Left lobe of liver (tissue), 2 donors: ENCODE results near the gene IRX4. TPM values are rescaled to one million over a fixed set of nuclear protein-coding genes. Genes with fewer than 3 reads are reported as not detected.
"Not testable (repeated sequence)": the region's sequence is repeated elsewhere in the genome, so short reads cannot be mapped to it uniquely, and the experiment has no call there.

Experiments used
- ATAC-seq: fragments of 200-7000 bp; cut with Tn5 transposase; one replicate; pipeline ENCODE4 v1.9.1; 2020; ENCODE audit warnings: mild to moderate bottlenecking, moderate library complexity
- DNase-seq: peaks from one replicate; pipeline ENCODE4 v3.0.0-alpha.2; 2020; ENCODE audit warnings: low spot score
- total RNA-seq: library from RNA; stranded (reverse); gene quantifications from one replicate; pipeline ENCODE4 v1.2.1, GENCODE V29; 2021
- donor health status: DM: no; HTN: no; CAD: no; lungs with moderate emphysema.
- donor health status: DM: no; HTN: yes; CAD: no.

IRX4 gene
- total RNA-seq, 1 donor from 2014 or later = not detected

GRCh38 chr5:1864896-1865440 is 17.8 kb downstream of the IRX4 start:
- DNase-seq (no peak), ATAC-seq (no peak)

GRCh38 chr5:1860949-1861348 is 21.8 kb downstream of the IRX4 start:
- DNase-seq = no peak
- ATAC-seq = no peak

GRCh38 chr5:1860021-1860610 is 22.6 kb downstream of the IRX4 start:
- ATAC-seq (no peak), DNase-seq (no peak)

GRCh38 chr5:1859099-1859498 is 23.6 kb downstream of the IRX4 start:
- ATAC-seq (no peak), DNase-seq (no peak)

GRCh38 chr5:1858436-1858835 is 24.3 kb downstream of the IRX4 start:
- DNase-seq (no peak), ATAC-seq (no peak)

GRCh38 chr5:1857256-1857600 is 25.5 kb downstream of the IRX4 start:
- ATAC-seq (no peak), DNase-seq (no peak)

- DNase-seq (no peak), ATAC-seq (no peak)
Observed at GRCh38 chr5:1856596-1857255, 26.0 kb downstream of the IRX4 start.

- ATAC-seq (no peak), DNase-seq (no peak)
Observed at GRCh38 chr5:1855596-1855995, 27.1 kb downstream of the IRX4 start.

- DNase-seq = no peak
- no peak for ATAC-seq
Observed at GRCh38 chr5:1855075-1855474, 27.6 kb downstream of the IRX4 start.

GRCh38 chr5:1853531-1853930 is 29.2 kb downstream of the IRX4 start:
- no peak for ATAC-seq
- no peak for DNase-seq

GRCh38 chr5:1852324-1852947 is 30.3 kb downstream of the IRX4 start:
- no peak for DNase-seq
- ATAC-seq = no peak

- ATAC-seq (no peak), DNase-seq (no peak)
Observed at GRCh38 chr5:1851290-1851934, 31.3 kb downstream of the IRX4 start.

- ATAC-seq = no peak
- no peak for DNase-seq
Observed at GRCh38 chr5:1850324-1851154, 32.2 kb downstream of the IRX4 start.

GRCh38 chr5:1847611-1848010 is 35.1 kb downstream of the IRX4 start:
- DNase-seq = no peak
- ATAC-seq = no peak

GRCh38 chr5:1847056-1847455 is 35.7 kb downstream of the IRX4 start:
- ATAC-seq = no peak
- no peak for DNase-seq

GRCh38 chr5:1846583-1846982 is 36.1 kb downstream of the IRX4 start:
- no peak for DNase-seq
- ATAC-seq = no peak

GRCh38 chr5:1845696-1846095 is 37.0 kb downstream of the IRX4 start:
- ATAC-seq = no peak
- DNase-seq = no peak

- ATAC-seq (no peak), DNase-seq (no peak)
Observed at GRCh38 chr5:1844708-1845436, 37.9 kb downstream of the IRX4 start.

- ATAC-seq, DNase-seq: not testable (repeated sequence)
Observed at GRCh38 chr5:1843761-1844160, 39.0 kb downstream of the IRX4 start.
